HepG2 (cell line): ENCODE data around the gene MYO1B. TPM values are rescaled to one million over a fixed set of nuclear protein-coding genes. Genes with fewer than 3 reads are reported as not detected.
A peak's percentile ranks its signal among the peaks of the same experiment; 100 is the strongest.

Experiments used
- ETV5 ChIP-seq: IDR thresholded peaks from 2 replicates; pipeline ENCODE4 v1.6.1; 2018; ENCODE audit warnings: missing biosample characterization, missing genetic modification reagents, inconsistent platforms, borderline replicate concordance
- HDAC1 ChIP-seq: sonication (generic); formaldehyde crosslinking; IDR thresholded peaks from 2 replicates; pipeline ENCODE4 v1.5.1; 2020; ENCODE audit warnings: mild to moderate bottlenecking, missing genetic modification reagents
- KAT8 ChIP-seq: IDR thresholded peaks from 2 replicates; pipeline ENCODE4 v1.6.1; 2016; ENCODE audit warnings: missing genetic modification reagents, missing compliant biosample characterization
- LCORL ChIP-seq, 2 experiments: fragments of 450-650 bp in 1 of 2; sonication (generic) in 1 of 2; formaldehyde crosslinking in 1 of 2; IDR thresholded peaks; 2 replicates each; pipeline versions ENCODE4 v1.5.0 to v1.6.1; 2017 to 2020; ENCODE audit warnings: antibody characterized with exemption in 1 of 2, missing genetic modification reagents in 1 of 2
- MAZ ChIP-seq, 2 experiments: sonication (generic) in 1 of 2; formaldehyde crosslinking in 1 of 2; IDR thresholded peaks; 2 replicates each; pipeline versions ENCODE4 v1.5.0 to v1.6.1; 2012 to 2020; ENCODE audit warnings: low read depth in 2 of 2, mild to moderate bottlenecking in 2 of 2, borderline replicate concordance in 1 of 2, improper control_type of control experiment in 1 of 2, low read length in 1 of 2, missing genetic modification reagents in 1 of 2, moderate library complexity in 1 of 2
- MTA1 ChIP-seq: sonication (generic); formaldehyde crosslinking; IDR thresholded peaks from 2 replicates; pipeline ENCODE4 v1.4.0; 2020; ENCODE audit warnings: missing genetic modification reagents, mild to moderate bottlenecking, borderline replicate concordance
- NBN ChIP-seq: fragments of 450-650 bp; conservative IDR thresholded peaks from 2 replicates; pipeline ENCODE4 v1.6.1; 2017
- NFIC ChIP-seq: IDR thresholded peaks from 2 replicates; pipeline ENCODE4 v1.6.1; 2012; ENCODE audit warnings: mild to moderate bottlenecking, low read length, inconsistent platforms
- PHF21A ChIP-seq: sonication (generic); formaldehyde crosslinking; IDR thresholded peaks from 2 replicates; pipeline ENCODE4 v1.5.0; 2020; ENCODE audit warnings: mild to moderate bottlenecking, missing genetic modification reagents
- SIX4 ChIP-seq: sonication (generic); formaldehyde crosslinking; IDR thresholded peaks from 2 replicates; pipeline ENCODE4 v1.4.0; 2020; ENCODE audit warnings: missing genetic modification reagents
- SMC3 ChIP-seq: IDR thresholded peaks from 2 replicates; pipeline ENCODE4 v1.6.1; 2011; ENCODE audit warnings: low read length, improper control_type of control experiment
- ZNF264 ChIP-seq: sonication (generic); formaldehyde crosslinking; IDR thresholded peaks from 2 replicates; pipeline ENCODE4 v1.4.0; 2020; ENCODE audit warnings: missing genetic modification reagents
- ZNF616 ChIP-seq: sonication (generic); formaldehyde crosslinking; IDR thresholded peaks from 2 replicates; pipeline ENCODE4 v1.5.0; 2020; ENCODE audit warnings: low read depth, mild to moderate bottlenecking, missing genetic modification reagents
- ZNF839 ChIP-seq: sonication (generic); formaldehyde crosslinking; IDR thresholded peaks from 2 replicates; pipeline ENCODE4 v1.4.0; 2020; ENCODE audit warnings: missing genetic modification reagents, mild to moderate bottlenecking, borderline replicate concordance
- polyA plus RNA-seq, 8 experiments: library from polyadenylated mRNA; depleted of rRNA in 3 of 8; stranded (reverse) in 7 of 8; unstranded in 1 of 8; fragments of >200 nt; fragmentation: Illumina TruSeq in 4 of 8; extraction: Trizol in 4 of 8; gene quantifications; 2 replicates each; pipeline versions ENCODE4 v1.2.1 to v1.2.3, GENCODE V29; 2011 to 2016; ENCODE audit warnings: low read depth in 4 of 8, missing spikeins in 1 of 8, mixed read lengths in 1 of 8; ENCODE audit not compliant: insufficient read depth in 1 of 8
- total RNA-seq, 5 experiments: library from RNA; depleted of rRNA; stranded (reverse); fragments of >200 nt; fragmentation: Illumina TruSeq; extraction: Trizol; gene quantifications; 2 replicates each; pipeline ENCODE4 v1.2.3, GENCODE V29; 2016; ENCODE audit warnings: low read depth in 1 of 5
- TF ChIP-seq, protein P1 (sequence below): sonication (generic); formaldehyde crosslinking; IDR thresholded peaks from 2 replicates; pipeline ENCODE4 v1.5.1; 2020; ENCODE audit warnings: mild to moderate bottlenecking, moderate library complexity, missing genetic modification reagents
- TF ChIP-seq, protein P2 (sequence below): sonication (generic); formaldehyde crosslinking; conservative IDR thresholded peaks from 2 replicates; pipeline ENCODE4 v1.8.0; 2022; ENCODE audit warnings: mild to moderate bottlenecking, moderate library complexity, missing genetic modification reagents
- TF ChIP-seq, protein P3 (sequence below): sonication (generic); formaldehyde crosslinking; IDR thresholded peaks from 2 replicates; pipeline ENCODE4 v1.4.0; 2020; ENCODE audit warnings: missing genetic modification reagents, borderline replicate concordance
- TF ChIP-seq, protein P4 (sequence below): IDR thresholded peaks from 2 replicates; pipeline ENCODE4 v1.6.1; 2018; ENCODE audit warnings: missing genetic modification reagents
- TF ChIP-seq, protein P5 (sequence below): sonication (generic); formaldehyde crosslinking; conservative IDR thresholded peaks from 2 replicates; pipeline ENCODE4 v1.4.0; 2020; ENCODE audit warnings: missing genetic modification reagents

Gene MYO1B
- total and polyA plus RNA-seq, 2 of the 13 experiments (the other 11 are each of a cell fraction or from before 2014, with no cell fraction given) = 36.9 to 89.8 TPM

DNA sequence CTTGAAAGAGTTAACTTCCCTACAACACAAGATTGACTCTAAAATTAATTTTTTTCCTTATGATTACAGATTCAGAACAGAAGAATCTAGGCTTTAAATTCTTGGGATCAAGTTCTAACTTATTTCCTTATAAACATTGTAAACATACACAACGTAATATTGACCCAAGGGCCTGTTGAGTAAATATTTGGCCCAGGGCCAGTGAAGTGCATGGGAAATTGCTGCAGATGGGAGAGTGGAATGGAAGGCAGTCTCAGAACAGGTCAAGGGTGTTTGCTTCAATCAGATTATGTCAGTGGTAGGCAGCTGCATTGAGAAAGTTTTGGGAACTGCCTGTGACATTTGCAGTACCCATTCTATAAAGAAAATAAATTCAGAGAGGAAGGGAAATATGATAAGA lies 137.6 kb downstream of the MYO1B start (continued):
- no peak for TF ChIP-seq ZNF616 (CRISPR knock-in tag)
- TF ChIP-seq ETV5 (CRISPR knock-in tag) = peak; percentile 44; the same call in 1 of the 2 replicates
- TF ChIP-seq SMC3 = 0 out of 2 replicates have a peak, but pooled peaks have one; percentile 19
- TF ChIP-seq, protein P1, sequence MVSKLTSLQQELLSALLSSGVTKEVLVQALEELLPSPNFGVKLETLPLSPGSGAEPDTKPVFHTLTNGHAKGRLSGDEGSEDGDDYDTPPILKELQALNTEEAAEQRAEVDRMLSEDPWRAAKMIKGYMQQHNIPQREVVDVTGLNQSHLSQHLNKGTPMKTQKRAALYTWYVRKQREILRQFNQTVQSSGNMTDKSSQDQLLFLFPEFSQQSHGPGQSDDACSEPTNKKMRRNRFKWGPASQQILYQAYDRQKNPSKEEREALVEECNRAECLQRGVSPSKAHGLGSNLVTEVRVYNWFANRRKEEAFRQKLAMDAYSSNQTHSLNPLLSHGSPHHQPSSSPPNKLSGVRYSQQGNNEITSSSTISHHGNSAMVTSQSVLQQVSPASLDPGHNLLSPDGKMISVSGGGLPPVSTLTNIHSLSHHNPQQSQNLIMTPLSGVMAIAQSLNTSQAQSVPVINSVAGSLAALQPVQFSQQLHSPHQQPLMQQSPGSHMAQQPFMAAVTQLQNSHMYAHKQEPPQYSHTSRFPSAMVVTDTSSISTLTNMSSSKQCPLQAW (CRISPR knock-in tag) = 0 out of 2 replicates have a peak, but pooled peaks have one; percentile 37
- peak; percentile 62; the same call in 1 of the 2 replicates for TF ChIP-seq SIX4 (CRISPR knock-in tag)
- TF ChIP-seq MAZ (IDR thresholded peaks at IDR 0.05; ENCODE audit: borderline replicate concordance, low read depth, low read length) = no peak
- no peak for TF ChIP-seq MAZ (CRISPR knock-in tag; IDR thresholded peaks at IDR 0.05; ENCODE audit: low read depth)
- TF ChIP-seq, protein P2, sequence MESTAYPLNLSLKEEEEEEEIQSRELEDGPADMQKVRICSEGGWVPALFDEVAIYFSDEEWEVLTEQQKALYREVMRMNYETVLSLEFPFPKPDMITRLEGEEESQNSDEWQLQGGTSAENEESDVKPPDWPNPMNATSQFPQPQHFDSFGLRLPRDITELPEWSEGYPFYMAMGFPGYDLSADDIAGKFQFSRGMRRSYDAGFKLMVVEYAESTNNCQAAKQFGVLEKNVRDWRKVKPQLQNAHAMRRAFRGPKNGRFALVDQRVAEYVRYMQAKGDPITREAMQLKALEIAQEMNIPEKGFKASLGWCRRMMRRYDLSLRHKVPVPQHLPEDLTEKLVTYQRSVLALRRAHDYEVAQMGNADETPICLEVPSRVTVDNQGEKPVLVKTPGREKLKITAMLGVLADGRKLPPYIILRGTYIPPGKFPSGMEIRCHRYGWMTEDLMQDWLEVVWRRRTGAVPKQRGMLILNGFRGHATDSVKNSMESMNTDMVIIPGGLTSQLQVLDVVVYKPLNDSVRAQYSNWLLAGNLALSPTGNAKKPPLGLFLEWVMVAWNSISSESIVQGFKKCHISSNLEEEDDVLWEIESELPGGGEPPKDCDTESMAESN = 0 out of 2 replicates have a peak, but pooled peaks have one; percentile 26
- TF ChIP-seq, protein P3, sequence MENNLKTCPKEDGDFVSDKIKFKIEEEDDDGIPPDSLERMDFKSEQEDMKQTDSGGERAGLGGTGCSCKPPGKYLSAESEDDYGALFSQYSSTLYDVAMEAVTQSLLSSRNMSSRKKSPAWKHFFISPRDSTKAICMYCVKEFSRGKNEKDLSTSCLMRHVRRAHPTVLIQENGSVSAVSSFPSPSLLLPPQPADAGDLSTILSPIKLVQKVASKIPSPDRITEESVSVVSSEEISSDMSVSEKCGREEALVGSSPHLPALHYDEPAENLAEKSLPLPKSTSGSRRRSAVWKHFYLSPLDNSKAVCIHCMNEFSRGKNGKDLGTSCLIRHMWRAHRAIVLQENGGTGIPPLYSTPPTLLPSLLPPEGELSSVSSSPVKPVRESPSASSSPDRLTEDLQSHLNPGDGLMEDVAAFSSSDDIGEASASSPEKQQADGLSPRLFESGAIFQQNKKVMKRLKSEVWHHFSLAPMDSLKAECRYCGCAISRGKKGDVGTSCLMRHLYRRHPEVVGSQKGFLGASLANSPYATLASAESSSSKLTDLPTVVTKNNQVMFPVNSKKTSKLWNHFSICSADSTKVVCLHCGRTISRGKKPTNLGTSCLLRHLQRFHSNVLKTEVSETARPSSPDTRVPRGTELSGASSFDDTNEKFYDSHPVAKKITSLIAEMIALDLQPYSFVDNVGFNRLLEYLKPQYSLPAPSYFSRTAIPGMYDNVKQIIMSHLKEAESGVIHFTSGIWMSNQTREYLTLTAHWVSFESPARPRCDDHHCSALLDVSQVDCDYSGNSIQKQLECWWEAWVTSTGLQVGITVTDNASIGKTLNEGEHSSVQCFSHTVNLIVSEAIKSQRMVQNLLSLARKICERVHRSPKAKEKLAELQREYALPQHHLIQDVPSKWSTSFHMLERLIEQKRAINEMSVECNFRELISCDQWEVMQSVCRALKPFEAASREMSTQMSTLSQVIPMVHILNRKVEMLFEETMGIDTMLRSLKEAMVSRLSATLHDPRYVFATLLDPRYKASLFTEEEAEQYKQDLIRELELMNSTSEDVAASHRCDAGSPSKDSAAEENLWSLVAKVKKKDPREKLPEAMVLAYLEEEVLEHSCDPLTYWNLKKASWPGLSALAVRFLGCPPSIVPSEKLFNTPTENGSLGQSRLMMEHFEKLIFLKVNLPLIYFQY (CRISPR knock-in tag) = peak; percentile 83
- TF ChIP-seq NBN = no peak
- TF ChIP-seq, protein P4, sequence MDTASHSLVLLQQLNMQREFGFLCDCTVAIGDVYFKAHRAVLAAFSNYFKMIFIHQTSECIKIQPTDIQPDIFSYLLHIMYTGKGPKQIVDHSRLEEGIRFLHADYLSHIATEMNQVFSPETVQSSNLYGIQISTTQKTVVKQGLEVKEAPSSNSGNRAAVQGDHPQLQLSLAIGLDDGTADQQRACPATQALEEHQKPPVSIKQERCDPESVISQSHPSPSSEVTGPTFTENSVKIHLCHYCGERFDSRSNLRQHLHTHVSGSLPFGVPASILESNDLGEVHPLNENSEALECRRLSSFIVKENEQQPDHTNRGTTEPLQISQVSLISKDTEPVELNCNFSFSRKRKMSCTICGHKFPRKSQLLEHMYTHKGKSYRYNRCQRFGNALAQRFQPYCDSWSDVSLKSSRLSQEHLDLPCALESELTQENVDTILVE (CRISPR knock-in tag) = 0 out of 2 replicates have a peak, but pooled peaks have one; percentile 44
- peak; percentile 49; the same call in 1 of the 2 replicates for TF ChIP-seq ZNF264 (CRISPR knock-in tag)
- no peak for TF ChIP-seq MTA1 (CRISPR knock-in tag)
- no peak for TF ChIP-seq ZNF839
- peak; percentile 45; the same call in 1 of the 2 replicates for TF ChIP-seq HDAC1 (CRISPR knock-in tag)
- TF ChIP-seq LCORL (IDR thresholded peaks at IDR 0.05) = peak; percentile 79; the same call in 1 of the 2 replicates
- no peak; the same call in none of the 2 replicates for TF ChIP-seq LCORL (CRISPR knock-in tag; IDR thresholded peaks at IDR 0.05)
- TF ChIP-seq NFIC = peak; percentile 97
- TF ChIP-seq, protein P5, sequence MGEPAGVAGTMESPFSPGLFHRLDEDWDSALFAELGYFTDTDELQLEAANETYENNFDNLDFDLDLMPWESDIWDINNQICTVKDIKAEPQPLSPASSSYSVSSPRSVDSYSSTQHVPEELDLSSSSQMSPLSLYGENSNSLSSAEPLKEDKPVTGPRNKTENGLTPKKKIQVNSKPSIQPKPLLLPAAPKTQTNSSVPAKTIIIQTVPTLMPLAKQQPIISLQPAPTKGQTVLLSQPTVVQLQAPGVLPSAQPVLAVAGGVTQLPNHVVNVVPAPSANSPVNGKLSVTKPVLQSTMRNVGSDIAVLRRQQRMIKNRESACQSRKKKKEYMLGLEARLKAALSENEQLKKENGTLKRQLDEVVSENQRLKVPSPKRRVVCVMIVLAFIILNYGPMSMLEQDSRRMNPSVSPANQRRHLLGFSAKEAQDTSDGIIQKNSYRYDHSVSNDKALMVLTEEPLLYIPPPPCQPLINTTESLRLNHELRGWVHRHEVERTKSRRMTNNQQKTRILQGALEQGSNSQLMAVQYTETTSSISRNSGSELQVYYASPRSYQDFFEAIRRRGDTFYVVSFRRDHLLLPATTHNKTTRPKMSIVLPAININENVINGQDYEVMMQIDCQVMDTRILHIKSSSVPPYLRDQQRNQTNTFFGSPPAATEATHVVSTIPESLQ (CRISPR knock-in tag) = no peak
- TF ChIP-seq PHF21A (CRISPR knock-in tag) = peak; percentile 43; the same call in 1 of the 2 replicates
- peak; percentile 50; the same call in 1 of the 2 replicates for TF ChIP-seq KAT8 (CRISPR knock-in tag)
